Ovary (tissue), 9 donors: ENCODE measurements around the gene BAZ1A. TPM values are rescaled to one million over a fixed set of nuclear protein-coding genes. Genes with fewer than 3 reads are reported as not detected.
A peak's percentile ranks its signal among the peaks of the same experiment; 100 is the strongest.

ENCODE experiments used
- DNase-seq, 5 donors: peaks; one replicate each; pipeline ENCODE4 v3.0.0-alpha.2; 2019 to 2020
- H3K27ac ChIP-seq, 2 donors: fragments of 200-600 bp; one replicate each; pipeline versions ENCODE4 v1.5.1 to v1.8.0; 2019 to 2022
- H3K27me3 ChIP-seq: fragments of 200-600 bp; one replicate; pipeline ENCODE4 v1.8.0; 2022
- H3K36me3 ChIP-seq: fragments of 200-600 bp; sonication (generic); one replicate; pipeline ENCODE4 v1.5.1; 2019
- H3K4me1 ChIP-seq: one replicate; pipeline ENCODE4 v1.8.1; 2013; ENCODE audit warnings: mild to moderate bottlenecking, moderate library complexity; ENCODE audit not compliant: insufficient read depth
- H3K4me3 ChIP-seq: fragments of 200-600 bp; sonication (generic); one replicate; pipeline ENCODE4 v1.5.1; 2017
- H3K9me3 ChIP-seq, 2 donors: fragments of 200-600 bp in 1 of 2; sonication (generic) in 1 of 2; one replicate each; pipeline versions ENCODE4 v1.5.1 to v1.8.1; 2013 to 2019; ENCODE audit warnings: mild to moderate bottlenecking in 1 of 2, moderate library complexity in 1 of 2
- EP300 ChIP-seq: sonication (generic); formaldehyde crosslinking; IDR thresholded peaks from one replicate; pipeline ENCODE4 v1.6.1; 2017; ENCODE audit warnings: antibody characterized with exemption
- POLR2A ChIP-seq: fragments of 450-650 bp; IDR thresholded peaks from one replicate; pipeline ENCODE4 v1.6.1; 2017; ENCODE audit warnings: antibody characterized with exemption, mild to moderate bottlenecking, moderate library complexity
- whole genome bisulfite sequencing, 3 donors: extraction: QIAGEN DNeasy Blood & Tissue Kit in 1 of 3; methylation state at CpG; one replicate each; pipeline versions ENCODE4 v1.1.5 to v1.1.7; 2013 to 2017; 5-methylcytosine and 5-hydroxymethylcytosine counted together
- intact Hi-C, 4 donors: fragments of 100-400 bp; cut with DNase I; formaldehyde crosslinking; loops; one replicate each; pipeline versions ENCODE4 v1.11.0 to v1.15.1; 2022 to 2023
- polyA plus RNA-seq, 2 donors: library from polyadenylated mRNA; stranded (reverse); fragments of 200-250 nt in 1 of 2; fragments of 350-450 nt in 1 of 2; fragmentation: Illumina TruSeq in 1 of 2; extraction: RNeasy Lipid Tissue Mini Kit (QIAGEN cat#74804) in 1 of 2; gene quantifications; one replicate each; pipeline ENCODE4 v1.2.3, GENCODE V29; 2013 to 2014
- total RNA-seq, 7 donors: library from RNA; depleted of rRNA in 2 of 7; stranded (reverse); fragments of >200 nt in 2 of 7; fragmentation: NEBNext Ultra II Directional in 3 of 7; extraction: Animal tissue kit (Norgen Biotek cat#: 25700) in 3 of 7; gene quantifications; one replicate each; pipeline versions ENCODE4 v1.1.0 to v1.2.4, GENCODE V29; 2016 to 2023
- TF ChIP-seq, protein P1 (sequence below), 3 donors: fragments of 450-650 bp in 2 of 3; fragments of 200-600 bp in 1 of 3; IDR thresholded peaks; one replicate each; pipeline versions ENCODE4 v1.5.1 to v1.8.0; 2016 to 2022; ENCODE audit warnings: antibody characterized with exemption in 3 of 3, mild to moderate bottlenecking in 1 of 3
- donor health status: DM: no; HTN: no; CAD: no; lungs with moderate emphysema.
- donor health status: DM: no; HTN: no; CAD: no.
- donor health status: Bipolar disorder and iron deficiency.
- donor health status: DM: yes; HTN: yes; CAD: no.
- donor health status: DM: no; HTN: no; CAD: no.
- donor health status: DM: yes; HTN: yes; CAD: no.

The BAZ1A gene
- total and polyA plus RNA-seq, 9 donors, result 10.4 to 30.1 (median 17.9) TPM

DNA sequence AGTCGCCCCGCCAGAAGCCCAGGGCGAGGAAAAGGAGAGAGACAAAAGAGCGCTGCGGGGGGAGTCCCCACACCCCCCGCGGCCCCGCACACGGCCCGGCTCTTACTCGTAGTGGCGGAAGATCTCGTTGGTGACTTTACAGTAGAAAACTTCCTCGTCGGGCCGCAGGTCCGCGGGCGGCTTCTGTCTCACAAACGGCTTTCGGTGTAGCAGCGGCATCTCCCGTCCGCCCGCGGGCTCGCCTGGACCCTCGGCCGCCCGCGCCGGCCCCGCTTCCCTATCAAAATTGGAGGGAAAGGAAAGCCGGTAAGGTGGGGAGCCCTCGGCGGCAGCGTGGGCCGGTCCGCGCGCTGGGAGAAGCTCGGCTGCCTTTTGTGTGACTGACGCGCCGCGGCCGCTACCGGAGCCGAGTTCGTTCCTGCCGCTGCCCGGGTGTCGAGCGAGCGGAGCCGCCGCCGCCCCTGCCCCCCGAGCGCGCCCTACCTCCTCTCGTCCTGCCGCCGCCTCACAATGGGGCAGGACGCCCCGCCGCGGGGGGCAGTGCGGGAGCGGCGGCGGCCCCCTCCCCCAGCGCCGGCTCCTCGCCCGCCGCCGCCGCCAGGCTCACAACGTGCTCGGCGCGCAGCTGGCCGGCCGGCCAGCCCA is 652 bp downstream of the BAZ1A start:
- intact Hi-C loops, result no loop called here
- Histone ChIP-seq H3K36me3 (no peaks in the 10 kb centered on the region), H3K27me3 (no peaks in the 10 kb centered on the region), H3K9me3 (no peaks in the 10 kb centered on the region), H3K27ac (peak overlapping the region; percentile 91 to 99), H3K4me1 (no peaks in the 10 kb centered on the region), H3K4me3 (peak overlapping the region; percentile 80)
- no peak for TF ChIP-seq EP300
- peak; percentile 39 to 72 (median 54) for DNase-seq
- WGBS, 3 donors, result 0% methylated on average over 32 to 85 of the region's 85 CpGs

- intact Hi-C loops, result no loop called here
- DNase-seq, result peak; percentile 64 to 77 (median 72)
- Histone ChIP-seq H3K27me3 (no peaks in the 10 kb centered on the region), H3K4me1 (no peaks in the 10 kb centered on the region), H3K27ac (peak overlapping the region; percentile 91 to 99), H3K4me3 (peak overlapping the region; percentile 80), H3K9me3 (no peaks in the 10 kb centered on the region), H3K36me3 (no peaks in the 10 kb centered on the region)
- TF ChIP-seq EP300 (no peak), POLR2A (peak; percentile 50)
- TF ChIP-seq, protein P1, sequence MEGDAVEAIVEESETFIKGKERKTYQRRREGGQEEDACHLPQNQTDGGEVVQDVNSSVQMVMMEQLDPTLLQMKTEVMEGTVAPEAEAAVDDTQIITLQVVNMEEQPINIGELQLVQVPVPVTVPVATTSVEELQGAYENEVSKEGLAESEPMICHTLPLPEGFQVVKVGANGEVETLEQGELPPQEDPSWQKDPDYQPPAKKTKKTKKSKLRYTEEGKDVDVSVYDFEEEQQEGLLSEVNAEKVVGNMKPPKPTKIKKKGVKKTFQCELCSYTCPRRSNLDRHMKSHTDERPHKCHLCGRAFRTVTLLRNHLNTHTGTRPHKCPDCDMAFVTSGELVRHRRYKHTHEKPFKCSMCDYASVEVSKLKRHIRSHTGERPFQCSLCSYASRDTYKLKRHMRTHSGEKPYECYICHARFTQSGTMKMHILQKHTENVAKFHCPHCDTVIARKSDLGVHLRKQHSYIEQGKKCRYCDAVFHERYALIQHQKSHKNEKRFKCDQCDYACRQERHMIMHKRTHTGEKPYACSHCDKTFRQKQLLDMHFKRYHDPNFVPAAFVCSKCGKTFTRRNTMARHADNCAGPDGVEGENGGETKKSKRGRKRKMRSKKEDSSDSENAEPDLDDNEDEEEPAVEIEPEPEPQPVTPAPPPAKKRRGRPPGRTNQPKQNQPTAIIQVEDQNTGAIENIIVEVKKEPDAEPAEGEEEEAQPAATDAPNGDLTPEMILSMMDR (IDR thresholded peaks at IDR 0.05), result peak in 2 of 3 donors; percentile 15 to 18
- WGBS, 3 donors, result 0 to 1% (median 0%) methylated on average over 64 to 81 of the region's 81 CpGs
Measured at GRCh38 chr14:34873589-34874385, 1.4 kb downstream of the BAZ1A start.

GRCh38 chr14:34872822-34873588 is 2.2 kb downstream of the BAZ1A start:
- peak overlapping the region; percentile 80 for H3K4me3 ChIP-seq
- 0 to 1% (median 1%) methylated on average over 19 of the region's 19 CpGs for WGBS, 3 donors
- H3K4me1 ChIP-seq, result no peaks in the 10 kb centered on the region
- H3K27me3 ChIP-seq, result no peaks in the 10 kb centered on the region
- no peaks in the 10 kb centered on the region for H3K36me3 ChIP-seq
- TF ChIP-seq POLR2A, result peak; percentile 82
- TF ChIP-seq EP300, result no peak
- H3K27ac ChIP-seq, result peak overlapping the region; percentile 91 to 99
- DNase-seq, result peak in 3 of 5 donors; percentile 17 to 74 (median 44)
- intact Hi-C loops, result no loop called here
- no peaks in the 10 kb centered on the region for H3K9me3 ChIP-seq

DNA sequence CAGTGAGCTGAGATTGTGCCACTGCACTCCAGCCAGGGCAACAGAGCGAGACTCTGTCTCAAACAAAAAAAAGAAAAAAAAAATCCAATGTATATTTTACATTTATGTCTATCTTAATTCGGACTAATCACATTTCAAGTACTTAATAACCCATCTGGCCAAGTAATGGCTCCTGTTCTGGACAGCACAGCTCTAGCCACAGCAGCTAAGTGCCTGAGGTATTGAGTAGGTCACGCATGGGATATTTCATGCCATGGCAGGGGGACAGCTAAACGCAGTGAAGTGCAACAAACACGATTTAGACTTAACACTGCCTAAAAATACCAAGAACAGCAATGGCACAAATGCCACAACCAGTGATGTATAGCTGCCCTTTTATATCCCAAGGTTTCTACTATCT is 8.0 kb downstream of the BAZ1A start:
- WGBS, 3 donors, result 96 to 98% (median 96%) methylated on average over 5 of the region's 5 CpGs
- no peaks in the 10 kb centered on the region for H3K36me3 ChIP-seq
- no peak overlapping the region for H3K4me3 ChIP-seq
- no peak for DNase-seq
- intact Hi-C loops, result no loop called here
- H3K9me3 ChIP-seq, result no peaks in the 10 kb centered on the region
- H3K4me1 ChIP-seq, result no peaks in the 10 kb centered on the region
- H3K27ac ChIP-seq, result no peak overlapping the region
- TF ChIP-seq, protein P1 (IDR thresholded peaks at IDR 0.05), result no peak
- TF ChIP-seq POLR2A (no peak), EP300 (no peak)
- no peaks in the 10 kb centered on the region for H3K27me3 ChIP-seq

DNA sequence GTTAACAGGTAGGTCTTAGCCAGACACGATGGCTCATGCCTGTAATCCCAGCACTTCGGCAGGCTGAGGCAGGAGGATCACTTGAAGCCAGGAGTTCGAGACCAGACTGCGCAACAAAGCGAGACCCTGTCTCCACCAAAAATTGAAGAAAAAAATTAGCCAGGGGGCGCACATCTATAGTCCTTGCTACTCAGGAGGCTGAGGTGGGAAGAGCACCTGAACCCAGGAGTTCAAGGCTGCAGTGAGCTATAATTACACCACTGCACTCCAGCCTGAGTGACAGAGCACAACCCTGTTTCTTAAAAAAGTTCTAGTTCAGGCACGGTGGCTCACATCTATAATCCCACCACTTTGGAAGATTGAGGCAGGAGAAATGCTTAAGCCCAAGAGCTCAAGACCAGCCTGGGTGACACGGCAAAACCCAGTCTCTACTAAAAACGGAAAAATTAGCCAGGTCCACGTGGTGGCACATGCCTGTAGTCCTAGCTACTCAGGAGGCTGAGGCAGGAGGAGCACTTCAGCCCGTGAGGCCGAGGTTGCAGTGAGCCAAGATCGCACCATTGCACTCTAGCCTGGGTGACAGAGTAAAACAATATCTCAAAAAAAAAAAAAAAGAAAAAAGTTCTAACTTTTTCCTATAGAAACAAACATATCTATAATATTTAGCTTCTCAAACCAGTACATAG is 9.1 kb downstream of the BAZ1A start:
- intact Hi-C loops, result no loop called here
- no peak overlapping the region for H3K27ac ChIP-seq
- no peak for DNase-seq

More for the DNA sequence above, 9.1 kb downstream of the BAZ1A start:
- Histone ChIP-seq H3K27me3 (no peaks in the 10 kb centered on the region), H3K4me3 (no peak overlapping the region), H3K36me3 (no peaks in the 10 kb centered on the region), H3K4me1 (no peaks in the 10 kb centered on the region), H3K9me3 (no peaks in the 10 kb centered on the region)
- 93 to 95% (median 94%) methylated on average over 13 of the region's 13 CpGs for WGBS, 3 donors
- TF ChIP-seq POLR2A (no peak), EP300 (no peak)
- TF ChIP-seq, protein P1 (IDR thresholded peaks at IDR 0.05), result no peak
